ENCODE results near the gene INPP5A.

The INPP5A gene

DNA sequence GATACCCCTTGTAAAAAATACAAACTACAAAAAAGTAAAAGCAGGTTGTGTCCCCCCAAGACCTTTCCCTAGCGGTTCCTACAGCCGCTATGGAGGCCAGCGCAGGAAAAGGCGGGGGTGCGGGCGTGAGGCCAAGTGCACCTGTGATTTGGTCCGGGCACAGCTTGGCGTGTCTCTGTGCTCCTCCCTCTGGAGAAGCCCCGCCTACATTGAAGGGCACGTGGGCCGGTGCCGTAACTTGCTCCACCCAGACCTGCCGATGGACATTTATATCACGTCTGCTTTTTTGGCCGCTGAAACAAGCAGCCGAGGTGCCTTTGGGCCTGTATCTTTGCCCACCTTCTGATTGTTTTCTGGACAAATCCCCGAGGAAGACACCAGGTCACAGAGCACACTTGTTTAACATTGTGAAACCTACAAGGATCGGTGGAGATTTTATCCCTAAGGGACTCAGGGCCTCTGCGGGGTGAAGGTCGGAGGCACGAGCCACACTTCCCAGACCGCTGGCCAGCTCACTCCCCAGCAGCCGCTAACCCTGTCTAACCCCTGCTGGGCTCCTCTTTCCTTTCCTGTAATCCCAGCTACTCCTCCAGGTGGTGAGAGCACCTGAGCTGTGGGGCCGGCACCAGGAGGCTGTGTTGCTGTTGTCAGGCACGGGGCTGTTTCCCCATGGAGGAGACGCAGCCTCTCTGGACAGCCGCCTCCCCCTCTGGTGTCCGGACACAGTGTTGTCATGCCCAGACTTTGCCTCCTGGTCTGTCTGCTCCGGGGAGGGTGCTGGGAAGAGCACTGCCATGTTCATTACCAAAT is 18.8 kb upstream of the INPP5A start:
- no peak for DNase-seq (ENCODE audit: low read depth in 3 of 3)

DNA sequence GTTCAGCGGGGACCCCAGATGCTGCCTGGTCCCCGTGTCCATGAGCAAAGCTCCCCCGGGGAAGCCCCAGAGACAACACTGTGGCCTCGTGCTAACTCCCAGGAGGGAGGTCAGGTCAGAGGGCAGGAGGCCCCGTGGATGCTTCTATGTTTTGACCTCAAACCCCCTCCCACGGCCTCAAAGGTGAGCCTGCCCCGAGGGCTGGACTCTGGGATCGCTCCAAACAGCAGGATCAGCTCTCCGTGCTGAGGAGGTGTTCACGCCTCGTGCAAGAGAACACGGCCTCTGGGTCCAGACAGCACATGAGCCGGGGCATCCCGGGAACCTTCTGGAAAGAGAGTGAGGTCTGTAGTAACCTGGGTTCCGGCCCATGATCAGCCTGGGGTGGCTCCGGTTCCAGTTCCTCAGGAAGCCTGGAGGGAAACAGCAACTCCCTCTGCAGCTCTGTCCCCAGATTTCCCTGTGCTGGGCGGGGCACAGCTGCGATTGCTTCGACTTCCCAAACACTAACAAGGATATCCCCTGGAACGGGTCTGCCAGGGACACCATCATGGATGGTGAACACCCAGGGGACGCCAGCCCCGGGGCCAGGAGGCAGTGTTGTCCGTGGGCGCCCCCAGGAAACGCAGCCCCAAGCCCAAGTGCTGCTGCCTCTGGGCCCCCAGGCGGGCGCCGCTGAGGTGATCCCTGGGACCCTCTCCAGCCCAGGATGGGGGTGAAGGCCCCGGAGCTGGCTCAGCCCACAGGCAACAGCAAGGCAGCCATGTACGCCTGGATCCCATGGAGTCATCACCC is 18.0 kb upstream of the INPP5A start:
- no peak for DNase-seq (ENCODE audit: low read depth in 3 of 3)

DNA sequence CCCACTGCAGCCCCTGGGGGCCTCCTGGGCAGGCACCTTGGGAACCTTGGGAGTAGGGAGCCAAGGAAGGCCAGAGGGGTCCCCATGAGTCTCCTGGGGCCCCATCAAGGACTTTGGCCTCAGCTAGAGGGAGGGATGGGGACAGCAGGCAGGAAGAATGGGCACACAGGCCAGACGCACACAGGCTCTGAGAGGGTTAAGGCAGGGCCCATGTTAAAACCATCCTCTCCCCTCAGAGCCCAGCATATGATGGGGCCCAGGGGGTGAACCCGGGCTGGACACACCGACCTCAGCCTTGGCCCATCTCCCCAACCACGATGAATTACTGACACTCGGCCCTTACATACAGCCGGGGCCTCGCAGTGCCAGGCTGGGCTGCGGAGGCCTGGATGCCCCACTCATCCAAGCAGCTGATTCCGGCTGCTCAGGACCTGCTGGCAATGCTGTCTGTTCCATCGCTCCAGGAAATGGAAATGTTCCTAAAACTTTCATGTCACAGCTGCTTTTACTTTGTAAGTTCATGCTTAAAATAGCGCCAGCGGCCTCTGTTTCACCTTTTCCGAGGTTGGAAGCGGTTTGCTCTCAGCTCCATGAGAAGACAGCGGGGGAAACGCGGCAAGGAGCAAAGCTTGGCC is 17.3 kb upstream of the INPP5A start:
- no peak for DNase-seq (ENCODE audit: low read depth in 3 of 3)

DNA sequence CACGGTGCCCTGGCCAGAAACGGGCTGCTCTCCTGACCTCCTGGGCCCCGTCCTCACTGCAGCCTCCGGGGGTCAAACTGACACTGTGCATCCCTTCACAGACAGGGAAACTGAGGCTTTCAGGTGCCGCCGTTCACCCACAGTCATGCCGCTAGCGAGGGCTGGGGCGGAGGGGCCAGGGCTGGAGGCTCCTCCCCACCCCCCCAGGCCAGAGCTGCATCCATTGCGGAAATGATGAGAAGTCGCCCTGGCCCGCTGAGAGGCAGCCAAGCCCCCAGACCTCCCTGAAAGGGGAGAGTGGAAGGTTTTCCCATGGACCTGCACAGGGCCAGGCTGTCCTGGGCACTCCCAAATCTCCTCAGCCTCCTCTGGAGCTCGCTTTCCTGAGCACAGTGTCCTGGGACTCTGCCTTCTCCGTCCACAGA is 16.5 kb upstream of the INPP5A start:
- DNase-seq (ENCODE audit: low read depth in 3 of 3) = no peak

DNA sequence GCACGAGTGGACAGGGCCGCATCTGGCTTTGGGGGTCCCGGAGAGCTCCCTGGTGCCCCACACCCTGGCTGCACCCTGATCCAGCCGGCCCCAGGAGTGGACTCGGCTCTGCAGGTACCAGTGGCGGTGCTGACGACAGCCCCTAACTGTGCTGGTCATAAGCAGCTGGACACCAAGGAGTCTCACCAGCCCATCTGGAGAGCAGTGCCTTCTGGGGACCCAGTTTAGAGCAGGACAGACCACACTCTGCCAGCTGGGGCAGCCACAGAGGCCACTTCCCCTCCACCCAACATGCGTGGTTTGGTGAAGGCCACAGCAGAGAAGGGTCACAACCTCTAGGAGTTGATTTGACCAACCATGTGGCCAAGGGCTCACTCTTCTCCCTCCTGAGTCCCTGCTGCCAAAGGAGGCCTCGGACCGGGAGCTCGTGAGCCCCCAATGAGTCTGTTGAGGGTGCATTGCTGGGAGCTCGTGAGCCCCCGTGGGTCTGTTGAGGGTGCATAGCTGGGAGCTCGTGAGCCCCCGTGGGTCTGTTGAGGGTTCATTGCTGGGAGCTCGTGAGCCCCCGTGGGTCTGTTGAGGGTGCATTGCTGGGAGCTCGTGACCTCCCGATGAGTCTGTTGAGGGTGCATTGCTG is 16.0 kb upstream of the INPP5A start:
- no peak for DNase-seq (ENCODE audit: low read depth in 3 of 3)

DNA sequence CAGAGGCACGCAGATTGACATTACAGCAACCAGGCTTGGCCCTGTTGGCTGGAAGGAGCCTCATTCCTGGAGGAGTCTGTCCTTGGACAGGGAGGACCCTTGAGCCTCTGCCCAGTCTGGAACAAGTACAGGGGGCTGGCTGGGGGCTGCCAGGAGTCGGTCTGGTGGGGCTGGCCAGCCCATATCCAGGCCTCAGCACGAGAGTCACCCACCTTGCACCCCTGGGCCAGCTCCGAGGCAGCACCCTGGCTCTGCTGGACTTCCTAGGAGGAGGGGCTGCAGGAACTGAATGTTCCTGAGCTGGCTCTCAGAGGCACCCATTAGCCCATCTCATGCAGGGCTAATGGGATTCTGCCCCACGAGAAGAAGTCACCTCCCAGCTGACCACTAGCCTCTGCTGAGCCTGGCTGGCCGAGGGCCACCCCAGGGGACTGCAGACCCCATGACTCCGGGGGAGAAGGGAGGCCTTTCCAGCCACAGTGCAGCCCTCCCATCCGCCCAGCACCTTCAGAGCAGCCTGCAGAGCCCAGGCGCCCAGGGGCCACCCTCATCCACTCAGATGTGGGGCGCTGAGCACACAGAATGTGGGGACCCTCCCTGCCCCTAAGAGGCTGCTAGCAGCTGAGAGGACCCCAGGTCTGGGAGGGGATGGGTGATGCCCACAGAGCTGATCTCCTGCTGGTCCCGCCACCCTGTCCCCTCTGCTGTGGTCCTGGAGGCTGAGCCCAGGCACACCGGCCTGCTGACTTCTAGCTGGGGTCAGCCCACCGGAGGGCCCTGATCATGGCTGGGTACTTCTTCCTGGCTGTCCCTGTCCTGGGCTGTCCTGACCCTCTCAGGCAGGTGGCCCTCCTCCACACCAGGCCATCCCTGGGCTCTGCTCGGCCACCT is 14.8 kb upstream of the INPP5A start:
- no peak for DNase-seq (ENCODE audit: low read depth in 3 of 3)

DNA sequence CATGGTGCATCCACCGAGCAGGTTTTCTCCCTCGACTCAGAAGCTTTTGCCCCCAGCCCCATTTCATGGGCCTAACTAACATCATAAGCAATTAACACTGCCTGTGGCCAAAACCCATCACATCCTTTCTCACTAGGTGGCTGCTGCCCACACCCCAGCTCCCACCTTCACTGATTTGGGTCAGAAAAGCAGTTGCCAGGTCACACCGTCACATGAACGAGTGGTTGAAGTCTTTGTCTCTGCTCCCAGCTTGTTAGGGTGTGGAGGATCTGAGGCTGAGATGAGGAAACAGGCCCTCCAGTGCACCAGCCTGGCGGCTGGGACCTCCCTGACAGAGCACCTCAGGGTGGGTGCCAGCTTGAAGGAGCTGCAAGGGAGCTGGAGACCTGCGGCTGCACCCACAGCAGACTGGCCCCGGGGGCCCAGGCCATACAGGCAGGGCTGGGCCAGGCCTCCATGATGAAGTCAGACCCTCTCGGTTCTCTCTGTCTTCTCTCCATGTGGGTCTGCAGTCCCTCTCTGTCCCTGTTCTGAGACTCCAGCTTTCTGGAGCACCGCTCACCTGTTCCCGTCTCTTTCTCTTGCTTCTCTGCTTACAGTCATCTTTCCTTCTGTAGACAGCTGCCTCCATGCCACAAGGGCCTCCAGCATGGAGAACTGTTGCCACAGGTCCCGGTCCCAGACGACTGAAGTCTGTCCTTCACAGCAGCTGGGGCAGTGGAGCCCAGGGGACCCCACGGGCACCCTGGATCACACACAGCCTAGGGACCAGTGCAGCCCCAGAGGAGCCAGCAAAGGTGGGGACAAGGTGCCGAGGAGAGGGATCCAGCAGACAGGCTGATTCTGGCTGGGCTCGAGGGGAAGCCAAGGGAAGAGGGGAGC is 13.8 kb upstream of the INPP5A start:
- no peak for DNase-seq (ENCODE audit: low read depth in 3 of 3)

DNA sequence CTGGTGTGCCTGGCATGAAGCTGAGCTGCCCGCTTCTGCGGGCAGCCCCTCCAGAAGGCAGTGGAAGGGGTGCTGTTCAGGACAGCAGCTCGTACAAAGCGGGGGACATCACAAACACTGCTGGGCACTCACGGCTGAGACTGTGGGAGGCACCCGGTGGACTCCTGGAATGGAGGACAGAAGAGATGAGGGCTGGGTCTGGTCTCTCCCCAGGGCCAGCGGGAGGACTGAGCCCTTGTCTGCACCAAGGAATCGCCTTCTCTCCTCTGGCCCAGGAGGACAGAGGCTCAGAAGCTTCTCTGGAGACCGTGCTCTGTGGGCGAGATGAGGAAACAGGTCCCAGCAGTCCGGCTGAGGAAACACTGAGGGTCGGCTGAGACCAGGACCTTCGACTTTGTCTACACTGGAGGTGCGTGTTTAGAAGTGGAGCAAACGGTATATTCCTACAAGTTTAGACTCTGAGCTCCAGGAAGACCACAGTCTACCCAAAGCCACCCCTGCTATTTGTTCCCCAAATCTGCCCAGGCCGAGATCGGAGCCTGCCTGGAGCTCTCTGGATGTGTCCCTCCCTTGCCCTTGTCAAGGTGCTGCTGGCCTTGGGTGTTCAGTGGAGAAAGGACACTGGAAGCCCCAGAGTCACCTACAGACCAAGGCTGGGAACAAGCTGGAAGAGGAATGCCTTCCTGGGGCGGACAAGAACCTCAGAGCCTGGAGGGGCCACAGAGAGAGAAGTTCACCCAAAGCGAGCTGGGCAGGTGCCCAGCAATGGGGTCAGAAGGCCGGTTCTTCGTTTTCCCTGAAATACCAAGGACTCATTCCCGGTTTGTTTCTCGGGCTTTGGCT is 12.9 kb upstream of the INPP5A start:
- no peak for DNase-seq (ENCODE audit: low read depth in 3 of 3)

DNA sequence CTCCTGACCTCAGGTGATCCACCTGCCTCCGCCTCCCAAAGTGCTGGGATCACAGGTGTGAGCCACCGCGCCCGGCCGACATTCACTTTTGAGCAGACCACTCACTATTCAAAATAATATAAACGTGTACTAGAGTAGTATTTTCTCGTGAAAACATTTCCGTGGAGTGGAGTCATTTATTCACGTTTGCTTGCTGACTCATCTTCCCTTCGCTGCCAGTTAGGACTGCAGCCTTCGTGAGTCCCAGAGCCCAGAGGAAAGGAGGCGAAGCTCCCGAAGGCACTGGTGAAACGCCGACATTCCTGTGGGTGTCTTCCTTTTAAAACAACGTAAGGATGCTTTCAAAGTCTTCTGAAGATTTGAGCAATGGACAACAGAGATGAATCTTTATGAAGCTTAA is 10.9 kb upstream of the INPP5A start:
- DNase-seq (ENCODE audit: low read depth in 3 of 3) = no peak

DNA sequence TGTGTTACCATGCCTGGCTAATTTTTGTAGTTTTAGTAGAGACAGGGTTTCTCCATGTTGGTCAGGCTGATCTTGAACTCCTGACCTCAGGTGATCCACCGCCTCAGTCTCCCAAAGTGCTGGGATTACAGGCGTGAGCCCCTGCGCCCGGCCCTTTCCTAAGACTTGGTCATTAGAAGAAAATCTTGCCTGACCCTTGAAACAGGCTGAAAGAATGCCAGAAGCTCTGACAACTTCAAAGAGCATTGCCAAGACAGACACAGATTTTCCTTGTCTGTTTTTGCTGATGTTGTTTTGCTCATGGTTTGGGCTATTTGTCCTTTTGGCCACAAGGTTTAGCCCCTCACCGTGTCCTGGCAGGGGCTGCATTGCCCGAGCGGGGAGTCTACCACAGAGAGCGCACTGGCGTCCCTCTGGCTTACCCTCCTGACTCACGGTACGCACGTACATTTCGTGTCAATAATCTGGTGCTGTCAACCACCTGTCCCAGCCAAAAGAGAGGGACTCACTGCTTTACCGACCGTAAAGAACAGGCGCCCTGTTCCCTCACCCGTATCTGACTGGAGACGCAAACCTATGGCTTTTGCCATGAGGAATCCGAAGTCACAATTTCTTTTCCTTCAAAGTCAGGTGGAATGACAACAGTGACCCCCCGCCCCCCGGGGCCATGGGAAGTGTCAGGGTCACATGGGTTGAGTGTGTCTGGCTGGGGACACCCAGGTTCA is 10.1 kb upstream of the INPP5A start:
- DNase-seq (ENCODE audit: low read depth in 3 of 3) = no peak

DNA sequence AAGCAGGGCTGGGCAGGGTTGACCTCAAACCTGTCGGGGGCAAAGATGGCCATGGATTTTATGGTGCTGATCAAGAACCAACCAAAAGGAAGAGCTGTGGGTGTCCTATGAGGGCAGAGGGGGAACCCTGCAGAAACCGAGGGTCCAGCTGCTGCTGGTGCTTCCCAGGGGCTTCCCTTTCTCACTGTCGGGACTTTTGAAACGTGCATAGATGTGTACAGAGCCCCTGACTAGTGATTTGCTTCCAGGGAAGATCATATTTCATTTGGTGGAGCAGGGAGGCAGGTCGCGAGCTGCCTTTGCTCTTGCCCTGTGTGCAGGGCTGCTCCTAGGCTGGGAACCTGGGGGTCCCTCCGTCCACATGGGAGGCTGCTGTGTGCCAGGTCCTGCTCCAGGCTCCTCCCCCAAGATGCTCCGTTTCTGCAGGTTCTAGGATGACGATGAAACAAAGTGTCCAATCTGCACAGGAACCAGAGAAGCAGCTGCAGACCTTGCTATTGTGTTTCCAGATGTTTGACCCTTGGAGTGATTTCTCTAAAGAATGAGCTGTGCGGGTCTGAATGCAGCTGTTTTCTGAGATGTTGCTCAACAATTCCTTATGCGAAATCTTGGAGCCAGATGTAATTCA is 9.4 kb upstream of the INPP5A start:
- no peak for DNase-seq (ENCODE audit: low read depth in 3 of 3)

DNA sequence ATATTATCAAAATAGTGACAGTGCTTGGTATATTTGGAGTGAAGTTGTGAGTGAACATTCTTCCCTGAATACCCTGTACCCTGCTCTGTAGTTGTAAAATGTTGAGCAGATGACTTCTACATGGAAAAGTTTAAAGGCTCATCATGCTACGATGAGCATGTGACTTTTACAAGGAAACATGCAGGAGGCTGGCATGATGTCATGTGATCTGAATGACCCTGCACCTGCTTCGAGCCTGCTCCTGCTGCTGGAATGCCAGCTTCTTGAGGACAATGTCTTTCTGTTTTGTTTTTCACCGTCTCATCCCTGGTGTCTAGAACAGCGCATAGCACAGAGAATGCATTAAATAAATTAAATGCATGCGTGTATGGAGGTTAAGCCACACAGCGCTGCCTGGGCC is 5.4 kb upstream of the INPP5A start:
- DNase-seq (ENCODE audit: low read depth in 3 of 3) = no peak

DNA sequence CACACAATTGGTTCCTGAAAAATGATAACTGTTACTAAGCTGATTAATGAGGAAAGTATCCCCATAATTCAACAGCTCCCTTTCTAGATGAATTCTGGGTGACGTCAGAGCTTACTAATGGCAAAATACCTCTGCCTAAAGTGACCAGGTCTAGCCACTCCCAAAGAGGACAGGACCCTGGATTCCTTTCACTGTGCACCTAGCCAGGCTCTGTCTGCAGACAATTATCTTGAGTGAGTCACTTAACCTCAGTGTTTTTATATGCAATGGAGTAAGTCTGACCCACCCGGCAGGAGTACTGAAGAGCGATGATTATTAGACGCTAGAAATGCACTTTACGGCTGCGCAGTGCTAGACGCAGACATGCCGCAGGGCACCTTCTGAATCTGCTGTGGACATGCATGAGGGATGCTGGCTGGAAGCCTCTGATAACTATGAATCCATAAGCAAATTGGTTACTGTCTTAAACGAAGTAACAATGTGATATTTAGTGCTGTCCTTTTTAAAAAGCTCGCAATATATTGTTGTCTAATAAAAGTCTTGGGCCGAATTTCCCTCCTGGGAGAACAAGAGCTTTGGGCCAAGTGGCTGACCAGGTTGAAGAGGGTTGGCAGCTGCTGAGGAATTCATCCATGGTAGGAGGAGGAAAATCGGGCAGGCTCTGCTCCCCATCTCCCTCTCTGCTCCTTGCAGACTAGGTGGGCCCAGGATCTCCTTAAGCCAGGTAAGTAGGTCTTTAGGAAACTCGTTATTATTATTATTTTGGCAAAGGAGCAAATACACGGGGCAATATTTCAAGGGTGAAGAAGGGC is 4.6 kb upstream of the INPP5A start:
- no peak for DNase-seq (ENCODE audit: low read depth in 3 of 3)

DNA sequence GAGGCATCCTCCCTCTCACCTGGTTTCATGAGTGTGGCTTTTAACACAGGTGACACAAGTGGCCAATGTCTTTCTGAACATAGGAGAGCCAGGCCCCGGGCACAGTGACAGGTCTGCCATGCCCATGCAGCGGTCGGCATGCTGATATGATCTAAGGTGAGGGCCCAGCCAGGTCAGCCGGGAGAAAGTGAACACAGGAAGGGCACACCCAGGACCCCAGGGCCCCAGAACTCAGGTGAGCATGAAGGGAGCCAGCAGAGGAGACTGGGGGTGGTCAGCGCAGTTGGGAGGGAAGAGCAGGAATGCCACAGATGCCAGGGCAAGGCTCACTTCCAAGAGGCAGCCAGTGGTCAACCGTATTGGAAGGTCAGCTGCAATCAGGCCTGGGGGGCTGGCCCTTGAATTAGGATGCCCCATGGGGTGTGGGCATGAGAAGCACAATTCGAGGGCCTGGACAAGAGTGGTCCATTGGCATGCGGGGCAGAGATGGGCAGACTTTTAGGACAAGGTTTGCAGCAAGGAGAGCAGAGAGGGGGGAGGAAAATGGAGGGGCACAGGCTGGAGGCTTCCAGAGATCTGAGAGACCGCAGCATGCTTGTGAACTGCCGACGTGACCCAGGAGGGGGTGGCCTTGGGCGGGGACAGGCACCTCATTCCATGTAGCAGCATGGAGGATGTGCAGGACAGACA is 3.9 kb upstream of the INPP5A start:
- DNase-seq (ENCODE audit: low read depth in 3 of 3) = no peak

DNA sequence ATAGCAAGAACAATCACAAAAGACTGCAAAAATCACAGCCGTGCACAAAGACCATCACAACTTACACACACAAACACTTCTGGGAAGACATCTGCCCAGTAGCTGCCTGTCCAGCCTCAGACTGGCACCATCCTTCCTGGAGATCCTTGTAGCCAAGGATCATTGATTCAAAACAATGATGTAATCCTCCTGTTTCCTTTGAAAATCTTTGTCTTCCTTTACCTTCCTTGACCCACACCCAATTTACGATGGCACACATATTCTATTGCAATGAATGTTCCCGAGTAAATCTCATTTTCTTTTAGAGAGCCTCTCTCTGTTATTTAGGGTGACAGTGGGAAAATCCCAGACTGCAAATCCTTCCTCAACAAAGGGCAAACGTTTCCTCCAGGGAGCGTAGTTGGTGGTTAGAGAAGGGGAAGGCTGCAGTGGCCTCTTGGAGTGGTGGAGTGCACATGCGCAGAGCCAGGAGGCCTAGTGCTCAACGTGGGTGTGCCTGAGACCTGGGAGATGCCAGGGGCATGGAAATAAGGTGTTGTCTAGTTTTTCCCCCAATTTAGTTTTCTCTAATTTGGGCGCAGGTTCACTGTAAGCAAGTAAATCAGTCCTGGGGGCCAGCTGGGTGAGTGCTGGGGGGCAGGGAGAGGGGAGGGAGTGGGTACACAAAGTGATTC is 3.1 kb upstream of the INPP5A start:
- DNase-seq (ENCODE audit: low read depth in 3 of 3) = no peak

DNA sequence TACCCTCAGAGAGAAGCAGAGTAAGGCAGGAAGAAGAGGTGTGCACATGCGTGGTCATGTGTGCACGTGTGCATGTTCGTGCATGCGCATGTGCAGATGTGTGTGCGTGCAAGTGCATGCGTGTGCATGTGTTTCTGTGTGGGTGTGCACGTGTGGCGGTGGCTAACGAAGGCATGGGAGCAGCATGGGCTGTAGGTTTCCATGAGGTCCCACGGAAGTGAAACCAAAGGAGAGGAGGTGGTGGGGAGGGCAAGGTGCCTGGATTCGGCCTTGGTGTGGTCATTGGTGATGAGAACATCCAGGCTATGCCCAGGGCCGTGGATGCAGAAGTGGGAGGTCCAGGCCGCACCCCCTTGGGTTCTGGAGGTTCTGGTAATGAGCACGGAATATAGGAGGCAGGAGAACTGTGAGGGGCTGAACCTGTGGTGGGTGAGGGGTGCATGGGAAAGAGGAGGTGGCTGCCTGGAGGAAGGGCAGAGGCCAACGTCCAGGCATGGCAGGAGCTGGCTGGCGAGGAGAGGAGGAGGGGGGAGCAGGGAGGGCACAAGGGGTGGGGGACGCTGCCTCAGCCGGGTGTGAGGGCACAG is 2.4 kb upstream of the INPP5A start:
- no peak for DNase-seq (ENCODE audit: low read depth in 3 of 3)
